Measurements from ENCODE around the gene DNMBP.
"Not testable (repeated sequence)": the region's sequence is repeated elsewhere in the genome, so short reads cannot be mapped to it uniquely, and the experiment has no call there.

The DNMBP gene

DNA sequence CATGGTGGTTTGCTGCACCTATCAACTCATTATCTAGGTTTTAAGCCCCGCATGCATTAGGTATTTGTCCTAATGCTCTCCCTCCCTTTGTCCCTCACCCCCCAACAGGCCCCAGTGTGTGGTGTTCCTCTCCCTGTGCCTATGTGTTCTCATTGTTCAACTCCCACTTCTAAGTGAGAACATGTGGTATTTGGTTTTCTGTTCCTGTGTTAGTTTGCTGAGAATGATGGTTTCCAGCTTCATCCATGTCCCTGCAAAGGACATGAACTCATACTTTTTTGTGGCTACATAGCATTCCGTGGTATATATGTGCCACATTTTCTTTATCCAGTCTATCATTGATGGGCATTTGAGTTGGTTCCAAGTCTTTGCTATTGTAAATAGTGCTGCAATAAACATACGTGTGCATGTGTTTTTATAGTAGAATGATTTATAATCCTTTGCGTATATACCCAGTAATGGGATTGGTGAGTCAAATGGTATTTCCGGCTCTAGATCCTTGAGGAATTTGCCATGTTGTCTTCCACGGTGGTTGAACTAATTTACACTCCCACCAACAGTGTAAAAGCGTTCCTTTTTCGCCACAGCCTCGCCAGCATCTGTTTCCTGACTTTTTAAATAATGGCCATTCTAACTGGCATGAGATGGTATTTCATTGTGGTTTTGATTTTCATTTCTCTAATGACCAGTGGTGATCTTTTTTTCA lies 146.1 kb downstream of the DNMBP start:
- DNase-seq (ENCODE audit: low read depth in 4 of 4, low spot score in 1 of 4) = not testable (repeated sequence)

DNA sequence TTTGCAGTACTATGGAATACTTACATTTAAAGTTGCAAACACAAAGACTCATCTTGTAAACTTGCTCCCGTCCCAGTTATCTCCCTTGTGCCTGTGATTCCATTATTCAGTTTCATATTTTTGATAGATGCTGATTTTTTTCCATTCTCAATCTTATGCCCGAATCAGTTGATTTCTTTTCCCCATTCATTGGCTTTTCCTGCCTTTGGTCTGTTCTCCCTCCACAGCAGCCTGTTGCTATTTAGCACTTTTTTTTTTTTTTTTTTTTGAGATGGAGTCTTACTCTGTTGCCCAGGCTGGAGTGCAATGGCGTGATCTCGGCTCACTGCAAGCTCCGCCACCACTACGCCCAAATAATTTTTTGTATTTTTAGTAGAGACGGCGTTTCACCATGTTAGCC lies 149.3 kb downstream of the DNMBP start:
- DNase-seq (ENCODE audit: low read depth in 4 of 4, low spot score in 1 of 4) = no peak

DNA sequence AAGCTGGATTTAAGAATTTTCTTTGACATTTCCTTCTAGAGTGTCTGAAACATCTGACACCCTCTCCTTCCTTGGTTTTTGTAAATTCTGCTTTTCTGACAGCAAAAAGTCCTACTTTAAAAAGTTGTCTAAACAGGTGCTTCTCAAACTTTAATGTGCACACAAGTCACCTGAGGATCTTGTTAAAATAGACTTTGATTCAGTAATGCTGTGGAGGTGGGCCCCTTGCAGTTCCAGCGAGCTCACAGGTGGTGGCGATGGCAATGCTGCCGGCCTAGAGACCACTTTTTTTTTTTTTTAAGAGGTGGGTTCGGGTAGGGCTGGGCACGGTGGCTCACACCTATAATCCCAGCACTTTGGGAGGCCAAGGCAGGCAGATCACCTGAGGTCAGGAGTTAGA lies 150.2 kb downstream of the DNMBP start:
- no peak for DNase-seq (ENCODE audit: low read depth in 4 of 4, low spot score in 1 of 4)

DNA sequence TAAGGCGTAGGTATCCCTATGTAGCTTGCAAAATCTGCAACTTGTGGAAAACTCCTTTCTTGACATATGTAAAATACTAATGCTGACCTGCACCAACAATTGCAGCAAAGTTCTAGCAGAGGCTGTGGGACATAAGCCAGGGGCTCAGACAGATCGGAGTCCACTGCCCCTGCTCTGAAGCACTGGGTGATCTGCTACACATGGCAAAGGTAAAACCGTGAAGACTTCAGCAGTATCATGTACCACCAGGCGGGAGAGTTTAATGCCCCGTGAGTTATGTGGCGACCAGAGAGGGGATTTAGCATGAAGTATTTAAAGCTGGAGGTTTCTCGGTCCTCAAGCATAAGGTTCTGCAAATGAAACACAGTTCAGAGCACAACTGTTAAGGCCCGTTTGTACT lies 150.9 kb downstream of the DNMBP start:
- DNase-seq (ENCODE audit: low read depth in 4 of 4, low spot score in 1 of 4) = no peak

DNA sequence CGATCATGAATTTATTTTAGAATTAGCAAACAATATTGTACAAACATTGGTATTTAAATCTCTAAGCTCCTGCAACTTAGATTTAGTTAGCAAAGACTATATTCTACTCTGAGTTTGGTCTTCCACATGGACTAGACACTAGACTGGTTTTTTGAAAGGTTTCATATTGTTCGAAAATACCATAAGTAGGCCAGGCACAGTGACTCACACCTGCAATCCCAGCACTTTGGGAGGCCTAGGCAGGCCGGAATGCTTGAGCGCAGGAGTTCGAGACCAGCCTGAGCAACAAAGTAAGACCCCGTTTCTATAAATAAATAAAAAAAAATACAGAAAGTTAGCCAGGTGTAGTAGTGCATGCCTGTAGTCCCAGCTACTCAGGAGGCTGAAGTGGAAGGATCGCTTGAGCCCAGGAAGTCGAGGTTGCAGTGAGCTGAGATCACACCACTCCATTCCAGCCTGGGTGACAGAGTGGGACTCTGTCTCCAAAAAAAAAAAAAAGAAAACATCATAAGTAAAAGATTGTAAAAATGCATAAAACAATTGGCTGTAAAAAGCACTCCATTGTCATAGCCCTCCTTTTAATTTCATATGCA lies 154.2 kb downstream of the DNMBP start:
- DNase-seq (ENCODE audit: low read depth in 4 of 4, low spot score in 1 of 4) = no peak

DNA sequence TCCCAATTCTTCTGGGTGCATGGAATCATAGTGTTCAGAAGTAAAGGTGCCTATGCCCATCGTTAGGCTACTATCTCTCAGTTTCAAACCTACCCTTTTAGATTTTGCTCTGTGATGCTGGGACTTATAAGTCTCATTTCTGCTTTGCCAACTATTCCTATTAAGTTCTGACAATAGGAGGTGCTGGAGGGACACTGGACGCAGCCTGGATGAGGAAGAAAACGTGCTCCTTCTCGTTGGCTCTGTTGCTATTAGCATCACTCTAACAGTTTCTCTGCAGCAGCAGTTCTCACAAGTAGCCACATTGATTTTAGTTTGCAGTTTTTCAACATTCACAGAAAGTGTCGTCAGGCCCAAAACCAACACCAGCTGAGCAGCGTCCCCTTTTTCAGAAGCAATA lies 154.9 kb downstream of the DNMBP start:
- no peak for DNase-seq (ENCODE audit: low read depth in 4 of 4, low spot score in 1 of 4)

DNA sequence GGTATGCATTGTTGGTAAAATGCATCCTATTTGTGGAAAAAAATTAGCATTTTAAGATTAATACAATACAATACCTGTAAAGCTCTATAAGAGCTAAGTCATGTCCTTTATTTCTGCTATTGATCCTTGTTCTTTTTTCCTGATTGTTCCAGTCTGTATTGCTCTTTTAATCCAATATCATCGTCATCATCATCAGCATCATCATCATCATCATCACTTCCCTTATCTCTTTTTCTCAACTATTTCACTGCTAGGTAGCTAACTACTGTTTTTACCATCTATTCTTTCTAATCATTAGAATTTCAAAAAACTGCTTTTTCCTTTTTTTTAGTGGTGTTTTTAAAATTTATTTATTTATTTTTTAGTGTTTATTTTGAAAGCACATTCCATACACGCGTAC lies 156.1 kb downstream of the DNMBP start:
- no peak for DNase-seq (ENCODE audit: low read depth in 4 of 4, low spot score in 1 of 4)

DNA sequence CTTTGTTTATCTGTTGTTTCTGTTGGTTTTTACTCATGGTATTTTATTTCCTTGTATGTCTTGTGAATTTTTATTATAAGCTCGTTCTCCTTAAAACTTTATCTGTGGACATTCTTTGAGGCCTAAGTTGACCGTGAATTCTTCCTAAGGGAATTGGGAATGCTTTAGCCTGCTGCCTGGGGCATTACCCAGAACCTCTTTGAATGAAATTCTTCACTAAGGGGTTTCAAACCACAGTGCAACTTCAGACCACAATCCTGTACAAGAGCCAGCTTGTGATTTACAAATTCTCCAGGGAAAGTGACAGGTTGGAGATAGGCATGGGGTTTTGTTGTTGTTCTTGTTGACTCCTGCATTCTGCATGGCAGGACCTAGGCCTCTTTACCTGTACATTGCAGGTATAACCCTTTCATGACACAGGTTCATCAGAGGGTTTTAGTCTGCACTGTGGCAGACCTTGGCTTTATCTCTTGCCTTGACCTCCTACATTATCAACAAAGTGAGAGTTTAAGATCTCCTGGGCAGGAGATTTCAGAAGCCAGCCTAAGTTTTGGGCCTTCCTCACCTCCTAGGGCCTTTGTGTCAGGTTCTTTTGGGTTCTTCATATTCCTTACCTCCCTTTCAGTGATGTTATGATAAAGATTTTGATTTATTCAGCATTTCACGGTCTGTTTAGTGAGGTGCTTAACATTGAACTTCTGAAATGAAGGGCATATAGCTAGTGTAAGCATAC lies 157.1 kb downstream of the DNMBP start:
- no peak for DNase-seq (ENCODE audit: low read depth in 4 of 4, low spot score in 1 of 4)

DNA sequence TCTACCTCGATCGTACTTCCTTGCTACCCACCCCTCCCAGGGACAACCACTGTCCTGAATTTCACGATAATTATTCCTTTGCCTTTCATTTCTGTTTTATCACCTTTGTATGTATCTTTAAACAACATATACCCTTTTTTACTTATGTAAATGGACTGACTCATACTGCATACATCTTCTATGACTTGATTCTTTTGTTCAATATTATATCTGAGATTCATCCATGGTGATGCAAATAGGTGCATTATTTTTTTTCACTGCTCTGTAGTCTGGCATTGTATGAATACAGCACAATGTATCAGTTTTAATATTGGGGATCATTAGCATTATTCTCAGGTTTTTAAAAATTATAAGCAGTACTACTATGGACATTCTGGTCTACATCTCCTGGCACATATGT lies 157.9 kb downstream of the DNMBP start:
- DNase-seq (ENCODE audit: low read depth in 4 of 4, low spot score in 1 of 4) = no peak

DNA sequence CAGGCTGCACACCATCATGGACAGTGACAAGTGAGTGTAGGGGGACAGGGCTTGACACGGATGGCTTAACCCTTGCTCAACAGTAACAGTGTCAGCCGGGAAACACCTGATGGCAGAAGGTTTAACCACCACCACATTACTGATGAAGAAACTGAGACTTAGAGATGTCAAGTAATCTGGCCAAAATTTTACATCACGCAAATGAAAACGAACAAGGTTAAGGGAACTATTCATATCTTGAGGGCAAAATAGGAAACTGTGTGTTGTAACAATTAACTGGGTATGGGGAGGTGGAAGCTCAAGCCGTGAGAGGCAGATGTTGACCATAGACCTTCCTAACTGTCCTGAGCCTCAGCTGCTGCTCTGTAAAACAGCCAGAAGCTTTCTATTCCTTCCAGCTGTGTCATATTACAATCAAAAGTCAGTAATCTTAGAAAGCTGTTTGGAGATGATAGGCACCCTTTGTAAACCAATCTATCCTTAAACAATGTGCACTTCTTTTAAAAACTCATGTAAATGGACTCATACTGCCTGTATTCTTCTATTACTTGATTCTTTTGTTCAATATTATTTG lies 158.9 kb downstream of the DNMBP start:
- no peak for DNase-seq (ENCODE audit: low read depth in 4 of 4, low spot score in 1 of 4)

DNA sequence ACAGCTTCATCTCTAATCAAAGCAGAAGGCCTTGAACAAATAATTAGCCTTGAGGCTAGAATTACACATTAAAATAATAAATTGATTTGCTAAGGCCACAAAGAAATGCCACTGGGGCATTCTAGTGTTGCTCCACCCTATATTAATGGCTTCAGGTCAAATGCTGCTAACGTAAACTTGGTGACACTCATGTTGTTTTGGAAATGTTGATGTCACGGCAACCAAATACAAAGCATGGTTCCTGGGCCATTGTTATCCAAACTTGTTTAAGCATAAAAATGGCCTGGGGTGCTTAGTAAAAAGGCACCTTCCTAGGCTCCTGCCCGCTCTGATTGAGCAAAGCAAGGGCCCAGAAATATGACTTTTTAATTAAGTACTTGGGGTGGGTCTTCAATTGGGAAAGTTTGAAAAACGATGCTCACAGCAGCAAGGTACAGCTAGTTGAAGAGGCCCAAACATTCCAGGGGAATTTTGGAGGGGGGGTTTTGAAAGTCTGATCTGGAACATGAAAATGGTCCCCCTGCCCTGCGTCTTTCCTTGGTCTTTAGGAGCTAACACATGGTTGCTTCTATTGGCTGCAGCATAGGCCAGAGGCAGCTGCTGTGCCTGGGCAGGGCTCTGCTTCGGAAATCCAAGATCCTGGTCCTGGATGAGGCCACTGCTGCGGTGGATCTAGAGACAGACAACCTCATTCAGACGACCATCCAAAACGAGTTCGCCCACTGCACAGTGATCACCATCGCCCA lies 159.6 kb downstream of the DNMBP start:
- no peak for DNase-seq (ENCODE audit: low read depth in 4 of 4, low spot score in 1 of 4)

DNA sequence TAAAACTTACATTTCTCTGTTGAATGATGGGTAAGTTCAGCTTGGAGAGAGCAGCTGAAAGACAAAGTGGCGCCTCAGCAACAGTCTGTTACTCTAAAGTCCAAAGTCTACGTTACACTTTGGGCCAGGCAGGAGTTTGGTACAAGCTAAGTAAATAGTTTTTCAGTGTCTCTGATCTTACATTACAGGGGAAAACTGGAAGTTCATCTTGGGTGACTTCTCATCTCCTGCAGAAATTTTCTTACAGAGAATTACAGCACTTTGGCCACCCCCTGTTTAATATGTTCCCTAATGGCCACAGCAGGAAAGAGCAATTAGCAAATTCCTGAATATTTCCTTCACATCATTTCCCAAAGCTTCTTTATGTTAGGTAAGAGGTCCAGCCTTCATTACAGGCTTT lies 160.2 kb downstream of the DNMBP start:
- DNase-seq (ENCODE audit: low read depth in 4 of 4, low spot score in 1 of 4) = no peak

DNA sequence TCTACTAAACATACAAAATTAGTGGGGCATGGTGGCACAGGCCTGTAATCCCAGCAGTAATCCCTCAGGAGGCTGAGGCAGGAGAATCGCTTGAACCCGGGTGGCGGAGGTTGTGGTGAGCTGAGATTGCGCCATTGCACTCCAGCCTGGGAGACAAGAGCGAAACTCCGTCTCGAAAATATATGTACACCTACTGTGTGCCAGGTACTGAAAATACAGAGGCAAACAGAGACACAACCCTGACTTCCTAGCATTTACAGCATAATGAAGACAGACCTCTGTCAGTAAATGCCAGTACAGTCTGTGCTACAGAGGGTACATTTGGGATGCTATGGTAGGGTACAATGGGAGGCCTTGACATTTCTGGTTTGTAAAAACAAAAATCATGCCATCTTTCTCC lies 160.7 kb downstream of the DNMBP start:
- DNase-seq (ENCODE audit: low read depth in 4 of 4, low spot score in 1 of 4) = no peak

DNA sequence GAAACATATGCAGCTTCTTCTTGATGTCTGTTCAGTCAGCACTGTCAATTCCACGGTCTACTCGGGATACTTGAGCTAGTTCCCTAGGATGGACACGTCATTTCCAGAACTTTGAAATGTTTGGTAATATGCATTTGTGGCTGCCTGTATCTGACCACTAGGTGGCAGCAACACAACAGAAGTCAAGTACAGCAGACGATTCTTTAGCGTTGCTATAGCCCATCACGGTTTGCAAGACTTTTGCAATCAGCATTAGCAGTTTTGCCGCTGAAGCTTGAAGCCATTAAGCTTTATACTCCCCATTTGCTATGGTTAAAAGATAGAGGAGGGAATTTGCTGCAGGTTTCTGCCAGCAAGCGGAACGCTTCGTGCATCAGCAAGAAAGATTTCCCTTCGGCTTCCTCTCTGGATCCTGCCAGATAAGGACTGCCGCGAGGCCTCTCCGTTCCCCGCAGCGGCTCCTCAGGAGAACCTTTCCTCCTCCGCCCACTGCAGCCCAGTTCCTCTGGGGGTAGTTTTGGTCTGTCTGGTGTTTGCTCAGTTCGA lies 163.8 kb downstream of the DNMBP start:
- DNase-seq (ENCODE audit: low read depth in 4 of 4, low spot score in 1 of 4) = peak; percentile 40 to 54 (median 48)

DNA sequence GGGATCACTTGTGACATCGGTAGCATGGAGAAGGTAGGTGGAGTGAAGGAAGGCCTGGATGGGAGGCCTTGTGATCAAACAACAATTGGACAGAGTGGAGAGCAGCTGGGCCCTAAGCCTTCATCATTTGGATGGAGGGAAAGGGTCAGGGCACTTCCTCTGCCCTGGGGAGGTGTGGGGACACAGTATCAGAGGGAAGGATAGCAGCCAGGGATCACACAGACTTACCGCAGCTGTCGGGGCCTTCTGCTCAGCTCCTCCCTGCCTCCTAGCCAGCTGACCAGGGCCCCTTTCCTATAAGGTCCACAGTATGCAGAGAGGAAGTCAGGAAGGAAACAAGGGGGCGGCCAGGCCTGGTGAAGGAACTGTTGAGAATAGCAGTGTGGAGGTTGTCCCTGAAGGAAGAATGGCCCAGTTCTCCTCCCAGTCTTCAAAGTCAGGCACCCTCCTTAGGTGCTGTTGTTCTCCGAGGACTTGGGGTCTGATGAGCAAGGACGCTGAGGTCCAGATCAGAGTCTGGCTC lies 165.3 kb downstream of the DNMBP start:
- no peak for DNase-seq (ENCODE audit: low read depth in 4 of 4, low spot score in 1 of 4)

DNA sequence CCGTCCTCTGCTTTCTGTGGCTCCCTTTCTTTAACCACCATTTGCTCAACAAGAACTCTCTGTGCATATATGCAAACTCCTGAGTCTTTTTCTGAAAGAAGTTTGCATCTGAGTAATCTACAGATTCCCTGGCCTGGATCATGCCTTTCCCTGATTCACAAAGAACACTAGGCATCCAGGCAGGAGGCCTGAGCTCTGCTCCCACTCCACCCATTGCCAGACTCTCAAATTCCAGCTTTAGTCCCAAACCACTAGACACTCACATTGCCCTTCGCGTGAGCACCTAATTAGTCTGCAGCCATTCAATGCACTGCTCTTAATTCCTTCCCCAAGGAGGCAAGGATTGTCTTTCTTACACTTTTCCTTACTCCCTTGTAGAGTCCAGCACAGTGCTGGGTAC lies 166.4 kb downstream of the DNMBP start:
- DNase-seq (ENCODE audit: low read depth in 4 of 4, low spot score in 1 of 4) = no peak

DNA sequence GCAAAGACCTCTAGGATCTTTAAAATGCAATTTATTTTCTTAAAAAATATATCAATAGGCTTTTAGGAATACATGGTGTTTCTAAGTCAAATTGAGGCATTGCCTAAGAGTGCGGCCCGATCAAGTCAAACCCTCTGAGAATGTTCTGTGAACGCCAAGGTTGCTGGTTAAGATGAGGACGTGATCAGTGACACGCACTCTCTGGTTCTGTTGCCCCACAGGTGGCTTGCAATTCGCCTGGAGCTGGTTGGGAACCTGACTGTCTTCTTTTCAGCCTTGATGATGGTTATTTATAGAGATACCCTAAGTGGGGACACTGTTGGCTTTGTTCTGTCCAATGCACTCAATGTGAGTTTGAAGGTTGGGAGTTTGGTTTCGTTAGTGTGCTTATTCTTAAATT lies 168.0 kb downstream of the DNMBP start:
- DNase-seq (ENCODE audit: low read depth in 4 of 4, low spot score in 1 of 4) = no peak

DNA sequence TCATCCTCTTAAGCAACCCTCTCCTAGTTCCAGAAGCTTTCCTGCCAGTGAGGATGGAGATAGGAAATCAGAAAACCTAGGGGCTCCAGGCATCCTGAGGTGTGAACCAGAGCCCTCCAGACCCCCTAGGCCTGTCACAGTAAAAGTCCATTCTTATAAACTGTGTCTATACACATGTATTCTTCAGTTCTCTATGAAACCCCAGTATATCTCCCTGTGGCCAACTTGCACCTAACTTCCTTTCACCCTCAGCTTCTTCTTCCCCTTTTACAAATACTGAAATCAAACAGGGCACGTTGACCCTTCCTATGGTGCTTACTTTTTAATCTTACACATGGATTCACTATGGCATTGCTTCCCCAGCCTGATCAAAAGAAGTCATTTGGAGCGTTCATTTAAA lies 168.9 kb downstream of the DNMBP start:
- not testable (repeated sequence) for DNase-seq (ENCODE audit: low read depth in 4 of 4, low spot score in 1 of 4)

DNA sequence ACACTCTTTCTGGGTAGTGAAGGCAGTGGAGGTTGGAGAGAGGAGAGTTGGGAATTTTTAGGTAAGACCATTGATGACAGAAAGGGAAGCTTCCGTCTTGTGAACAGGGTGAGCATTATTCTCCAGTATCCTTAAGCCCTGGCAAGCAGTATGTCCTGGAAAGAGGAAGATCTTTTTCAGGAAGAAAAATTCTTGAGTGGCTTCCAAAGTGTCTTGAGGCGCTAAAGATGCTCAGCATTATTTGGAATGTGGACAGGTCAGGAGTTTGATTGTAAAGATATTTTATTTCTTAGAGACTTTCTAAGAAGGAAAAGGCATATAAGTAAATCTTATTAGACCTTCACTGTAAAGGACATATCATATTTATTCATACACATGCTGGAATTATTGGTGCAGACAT lies 173.0 kb downstream of the DNMBP start:
- DNase-seq (ENCODE audit: low read depth in 4 of 4, low spot score in 1 of 4) = no peak

DNA sequence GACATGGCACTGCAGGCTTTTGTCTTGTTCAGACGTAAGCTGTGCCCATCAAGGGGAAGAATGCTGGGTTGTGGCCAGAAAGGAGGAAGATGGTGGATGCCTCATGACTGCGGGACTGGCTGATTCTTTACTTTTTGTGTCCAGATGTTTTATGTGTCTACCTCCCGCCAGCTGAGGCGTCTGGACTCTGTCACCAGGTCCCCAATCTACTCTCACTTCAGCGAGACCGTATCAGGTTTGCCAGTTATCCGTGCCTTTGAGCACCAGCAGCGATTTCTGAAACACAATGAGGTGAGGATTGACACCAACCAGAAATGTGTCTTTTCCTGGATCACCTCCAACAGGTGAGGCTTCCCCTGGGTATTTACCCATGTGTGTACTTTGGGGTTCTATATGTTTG lies 173.8 kb downstream of the DNMBP start:
- no peak for DNase-seq (ENCODE audit: low read depth in 4 of 4, low spot score in 1 of 4)

DNA sequence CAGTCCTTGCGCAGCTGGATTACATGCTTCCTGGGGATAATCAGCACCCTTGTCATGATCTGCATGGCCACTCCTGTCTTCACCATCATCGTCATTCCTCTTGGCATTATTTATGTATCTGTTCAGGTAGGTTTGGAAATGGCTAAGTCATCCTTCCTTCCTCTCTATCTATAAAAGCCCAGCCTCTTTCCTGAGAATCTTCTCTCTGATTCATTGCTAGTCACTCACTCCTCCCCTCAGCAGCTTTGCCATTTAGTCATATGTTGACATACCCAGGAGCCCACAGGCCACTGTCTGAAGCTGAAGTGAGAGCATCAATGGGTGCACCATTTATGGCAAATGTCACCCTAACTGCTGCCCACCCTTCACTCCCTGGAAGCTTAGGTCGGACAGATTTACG lies 175.3 kb downstream of the DNMBP start:
- no peak for DNase-seq (ENCODE audit: low read depth in 4 of 4, low spot score in 1 of 4)
